ENCODE results near the gene CAPRIN1. TPM values are rescaled to one million over a fixed set of nuclear protein-coding genes. Genes with fewer than 3 reads are reported as not detected.
"Not testable (repeated sequence)": the region's sequence is repeated elsewhere in the genome, so short reads cannot be mapped to it uniquely, and the experiment has no call there.

CAPRIN1 gene
- total RNA-seq, 1 experiment from 2014 or later, result 301 TPM

GRCh38 chr11:34053161-34053686 lies 1.7 kb downstream of the CAPRIN1 start:
- Mint-ChIP-seq H3K36me3 (ENCODE audit: insufficient read depth in 1 of 3, low read depth in 3 of 3) (peaks cover 19 to 38% (median 29%) of the 10 kb centered on the region in 3 experiments), H3K9me3 (peaks cover 5 to 6% of the 10 kb centered on the region in 2 experiments; a peak in 4 of 5 replicates), H3K4me3 (peak overlapping the region; percentile 99), H3K27ac (peak overlapping the region; percentile 98 to 100 (median 100)), H3K4me1 (peaks cover 30 to 38% of the 10 kb centered on the region in 2 experiments), H3K27me3 (ENCODE audit: low read depth) (no peaks in the 10 kb centered on the region; the same call in 1 of the 2 replicates)
- Histone ChIP-seq H2BK12ac (ENCODE audit: insufficient read length, low read depth, low read length) (no peak overlapping the region), H4K20me1 (ENCODE audit: control insufficient read depth, insufficient read depth, insufficient read length) (no peaks in the 10 kb centered on the region), H3K23me2 (ENCODE audit: insufficient read length, low read depth, low read length, poor library complexity, severe bottlenecking) (no peaks in the 10 kb centered on the region), H3K27me3 (ENCODE audit: insufficient read depth, low read length) (no peaks in the 10 kb centered on the region), H3T11ph (ENCODE audit: low read length) (no peak overlapping the region), H2BK5ac (ENCODE audit: insufficient read length, low read length) (peak overlapping the region; percentile 69), H3K9me3 (ENCODE audit: control insufficient read depth, low read depth, low read length) (no peaks in the 10 kb centered on the region), H2BK20ac (ENCODE audit: low read depth, low read length, poor library complexity, severe bottlenecking) (no peak overlapping the region), H4K8ac (replicated peaks; ENCODE audit: insufficient read length, low read depth, low read length) (peak overlapping the region; percentile 97), H3K56ac (ENCODE audit: insufficient read length, low read depth, low read length) (peak overlapping the region; percentile 94), H3K4me1 (ENCODE audit: insufficient read depth, low read length) (peaks cover 2% of the 10 kb centered on the region; the same call in 1 of the 2 replicates), H3K9ac (ENCODE audit: extremely low read depth, insufficient read length, low read length) (peak overlapping the region; percentile 100), H3K79me2 (ENCODE audit: insufficient read depth, low read length) (peaks cover 49% of the 10 kb centered on the region), H2BK15ac (ENCODE audit: low read depth, low read length) (no peak overlapping the region), H2AK5ac (ENCODE audit: insufficient read length, low read length) (peak overlapping the region; percentile 6), H4K5ac (ENCODE audit: insufficient read length, low read depth, low read length) (peak overlapping the region; percentile 93), H3K79me1 (ENCODE audit: insufficient read depth, low read depth, low read length, poor library complexity, severe bottlenecking) (no peaks in the 10 kb centered on the region), H3K18ac (ENCODE audit: insufficient read length, low read depth, low read length) (peak overlapping the region; percentile 98), H3K4ac (ENCODE audit: low read depth, low read length) (peak overlapping the region; percentile 97), H2BK120ac (ENCODE audit: low read depth, low read length, poor library complexity, severe bottlenecking) (peak overlapping the region; percentile 95), H3K27ac (ENCODE audit: insufficient read length, low read depth, low read length) (peak overlapping the region; percentile 78), H3K4me2 (ENCODE audit: insufficient read depth, insufficient read length, low read length) (peak overlapping the region; percentile 82), H3K14ac (ENCODE audit: insufficient read depth, low read length) (peak overlapping the region; percentile 100), H2AFZ (ENCODE audit: low read length) (no peak overlapping the region), H3K23ac (ENCODE audit: insufficient read length, low read depth, low read length) (peak overlapping the region; percentile 62), H4K91ac (ENCODE audit: insufficient read length, low read depth, low read length) (peak overlapping the region; percentile 95)
- peak; percentile 55 for DNase-seq
- TF ChIP-seq CTCF (conservative IDR thresholded peaks at IDR 0.05), result no peak
- no CpG with 5 or more reads among the region's 24 CpGs for WGBS (ENCODE audit: extremely low coverage, insufficient read length, low lambda C conversion rate)

- not testable (repeated sequence) for H2BK20ac ChIP-seq (ENCODE audit: low read depth, low read length, poor library complexity, severe bottlenecking); H3K27me3 ChIP-seq (ENCODE audit: insufficient read depth, low read length); H3K23ac ChIP-seq (ENCODE audit: insufficient read length, low read depth, low read length); H2AK5ac ChIP-seq (ENCODE audit: insufficient read length, low read length); H3K9ac ChIP-seq (ENCODE audit: extremely low read depth, insufficient read length, low read length); H4K8ac ChIP-seq (replicated peaks; ENCODE audit: insufficient read length, low read depth, low read length); H4K91ac ChIP-seq (ENCODE audit: insufficient read length, low read depth, low read length); H2BK5ac ChIP-seq (ENCODE audit: insufficient read length, low read length); H3K79me1 ChIP-seq (ENCODE audit: insufficient read depth, low read depth, low read length, poor library complexity, severe bottlenecking); H3K23me2 ChIP-seq (ENCODE audit: insufficient read length, low read depth, low read length, poor library complexity, severe bottlenecking); H4K20me1 ChIP-seq (ENCODE audit: control insufficient read depth, insufficient read depth, insufficient read length); H2BK120ac ChIP-seq (ENCODE audit: low read depth, low read length, poor library complexity, severe bottlenecking); H3K4ac ChIP-seq (ENCODE audit: low read depth, low read length); H3K56ac ChIP-seq (ENCODE audit: insufficient read length, low read depth, low read length); H3K27me3 Mint-ChIP-seq (ENCODE audit: low read depth); H3K18ac ChIP-seq (ENCODE audit: insufficient read length, low read depth, low read length); H3K14ac ChIP-seq (ENCODE audit: insufficient read depth, low read length); H3K27ac Mint-ChIP-seq; H3K27ac ChIP-seq (ENCODE audit: insufficient read length, low read depth, low read length); H2AFZ ChIP-seq (ENCODE audit: low read length); H3K4me1 ChIP-seq (ENCODE audit: insufficient read depth, low read length); H3K9me3 ChIP-seq (ENCODE audit: control insufficient read depth, low read depth, low read length); H3K9me3 Mint-ChIP-seq; DNase-seq; H2BK15ac ChIP-seq (ENCODE audit: low read depth, low read length); H2BK12ac ChIP-seq (ENCODE audit: insufficient read length, low read depth, low read length); H4K5ac ChIP-seq (ENCODE audit: insufficient read length, low read depth, low read length); H3T11ph ChIP-seq (ENCODE audit: low read length)
- Histone ChIP-seq H3K4me2 (ENCODE audit: insufficient read depth, insufficient read length, low read length) (peak overlapping the region; percentile 82), H3K79me2 (ENCODE audit: insufficient read depth, low read length) (peaks cover 58% of the 10 kb centered on the region)
- peaks cover 25 to 48% (median 41%) of the 10 kb centered on the region in 3 experiments for H3K36me3 Mint-ChIP-seq (ENCODE audit: insufficient read depth in 1 of 3, low read depth in 3 of 3)
- H3K4me3 Mint-ChIP-seq, result peak overlapping the region; percentile 99
- H3K4me1 Mint-ChIP-seq, result peaks cover 33 to 44% of the 10 kb centered on the region in 2 experiments
- no CpG with 5 or more reads among the region's 11 CpGs for WGBS (ENCODE audit: extremely low coverage, insufficient read length, low lambda C conversion rate)
These were observed 2.8 kb downstream of the CAPRIN1 start for GRCh38 chr11:34054351-34054750.
